22Rv1 (cell line): ENCODE results near the gene KCNN2.

Experiments
- ZFX ChIP-seq: fragments of 450-650 bp; IDR thresholded peaks from 2 replicates; pipeline ENCODE4 v1.6.1; 2017; ENCODE audit warnings: antibody characterized with exemption, borderline replicate concordance
- TF ChIP-seq, protein P1 (sequence below): fragments of 450-650 bp; IDR thresholded peaks from 2 replicates; pipeline ENCODE4 v1.5.1; 2017; ENCODE audit warnings: mild to moderate bottlenecking

- TF ChIP-seq, protein P1, sequence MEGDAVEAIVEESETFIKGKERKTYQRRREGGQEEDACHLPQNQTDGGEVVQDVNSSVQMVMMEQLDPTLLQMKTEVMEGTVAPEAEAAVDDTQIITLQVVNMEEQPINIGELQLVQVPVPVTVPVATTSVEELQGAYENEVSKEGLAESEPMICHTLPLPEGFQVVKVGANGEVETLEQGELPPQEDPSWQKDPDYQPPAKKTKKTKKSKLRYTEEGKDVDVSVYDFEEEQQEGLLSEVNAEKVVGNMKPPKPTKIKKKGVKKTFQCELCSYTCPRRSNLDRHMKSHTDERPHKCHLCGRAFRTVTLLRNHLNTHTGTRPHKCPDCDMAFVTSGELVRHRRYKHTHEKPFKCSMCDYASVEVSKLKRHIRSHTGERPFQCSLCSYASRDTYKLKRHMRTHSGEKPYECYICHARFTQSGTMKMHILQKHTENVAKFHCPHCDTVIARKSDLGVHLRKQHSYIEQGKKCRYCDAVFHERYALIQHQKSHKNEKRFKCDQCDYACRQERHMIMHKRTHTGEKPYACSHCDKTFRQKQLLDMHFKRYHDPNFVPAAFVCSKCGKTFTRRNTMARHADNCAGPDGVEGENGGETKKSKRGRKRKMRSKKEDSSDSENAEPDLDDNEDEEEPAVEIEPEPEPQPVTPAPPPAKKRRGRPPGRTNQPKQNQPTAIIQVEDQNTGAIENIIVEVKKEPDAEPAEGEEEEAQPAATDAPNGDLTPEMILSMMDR: no peak
- TF ChIP-seq ZFX: no peak
These were observed 49.2 kb upstream of the KCNN2 start for GRCh38 chr5:114312658-114313057.
